Adrenal gland (tissue), 12 donors: ENCODE results near the gene ATP11A. TPM values are rescaled to one million over a fixed set of nuclear protein-coding genes. Genes with fewer than 3 reads are reported as not detected.
A peak's percentile ranks its signal among the peaks of the same experiment; 100 is the strongest.

ENCODE experiments used
- DNase-seq, 7 donors: peaks; one replicate each; pipeline ENCODE4 v3.0.0-alpha.2; 2019 to 2020
- H3K27ac ChIP-seq, 5 donors: fragments of 200-600 bp; sonication (generic) in 4 of 5; 1 replicate in 3 of 5; 2 replicates in 2 of 5; pipeline versions ENCODE4 v1.5.1 to v1.8.0; 2016 to 2020; ENCODE audit warnings: mild to moderate bottlenecking in 1 of 5
- H3K27me3 ChIP-seq: fragments of 200-600 bp; 2 replicates; pipeline ENCODE4 v1.8.0; 2021
- H3K36me3 ChIP-seq, 2 donors: fragments of 200-600 bp; replicated peaks in 1 of 2; 1 replicate in 1 of 2; 2 replicates in 1 of 2; pipeline versions ENCODE4 v1.5.1 to v1.8.0; 2018 to 2022
- H3K4me1 ChIP-seq, 2 donors: fragments of 200-600 bp; replicated peaks in 1 of 2; 1 replicate in 1 of 2; 2 replicates in 1 of 2; pipeline versions ENCODE4 v1.5.1 to v1.8.0; 2018 to 2021
- H3K4me3 ChIP-seq, 4 donors: fragments of 200-600 bp; sonication (generic) in 3 of 4; one replicate each; pipeline ENCODE4 v1.5.1; 2016 to 2018
- H3K9me3 ChIP-seq, 3 donors: fragments of 200-600 bp; sonication (generic) in 1 of 3; replicated peaks in 1 of 3; 1 replicate in 2 of 3; 2 replicates in 1 of 3; pipeline versions ENCODE4 v1.5.1 to v1.8.0; 2016 to 2021
- CTCF ChIP-seq, 6 experiments: fragments of 450-650 bp in 4 of 6; fragments of 200-600 bp in 2 of 6; sonication (generic) in 1 of 6; IDR thresholded peaks; 1 replicate in 5 of 6; 2 replicates in 1 of 6; pipeline versions ENCODE4 v1.5.1 to v1.8.0; 2016 to 2021; ENCODE audit warnings: antibody characterized with exemption in 6 of 6, mild to moderate bottlenecking in 2 of 6, moderate library complexity in 1 of 6
- POLR2A ChIP-seq, 2 donors: fragments of 450-650 bp; IDR thresholded peaks; one replicate each; pipeline ENCODE4 v1.6.1; 2017; ENCODE audit warnings: antibody characterized with exemption in 2 of 2, mild to moderate bottlenecking in 2 of 2, moderate library complexity in 1 of 2
- WGBS, 4 donors: extraction: QIAGEN DNeasy Blood & Tissue Kit in 2 of 4; methylation state at CpG; one replicate each; pipeline versions ENCODE4 v1.1.5 to v1.1.7; 2013 to 2017; 5-methylcytosine and 5-hydroxymethylcytosine counted together
- intact Hi-C, 2 donors: fragments of 100-400 bp; cut with DNase I; formaldehyde crosslinking; loops; one replicate each; pipeline versions ENCODE4 v1.14.1 to v1.15.0; 2022 to 2023
- polyA plus RNA-seq, 3 donors: library from polyadenylated mRNA; stranded (reverse); fragments of 200-250 nt in 2 of 3; fragments of 350-450 nt in 1 of 3; fragmentation: Illumina TruSeq in 1 of 3; extraction: RNeasy Lipid Tissue Mini Kit (QIAGEN cat#74804) in 1 of 3; gene quantifications; one replicate each; pipeline ENCODE4 v1.2.3, GENCODE V29; 2013 to 2014
- total RNA-seq, 9 donors: library from RNA; depleted of rRNA in 4 of 9; stranded (reverse); fragments of >200 nt in 4 of 9; fragments of 120-200 nt in 1 of 9; fragmentation: NEBNext Ultra II Directional in 1 of 9; extraction: Animal tissue kit (Norgen Biotek cat#: 25700) in 1 of 9; gene quantifications; one replicate each; pipeline versions ENCODE4 v1.1.0 to v1.2.4, GENCODE V29; 2013 to 2023
- donor health status: healthy with polysubstance abuse.
- donor health status: Bipolar disorder and iron deficiency.
- donor health status: DM: yes; HTN: yes; CAD: no.
- donor health status: DM: no; HTN: no; CAD: no.
- donor health status: DM: no; HTN: no; CAD: no.
- donor health status: DM: yes; HTN: yes; CAD: no.

Gene ATP11A
- total and polyA plus RNA-seq, 12 donors: 6.0 to 94.1 (median 29.8) TPM

DNA sequence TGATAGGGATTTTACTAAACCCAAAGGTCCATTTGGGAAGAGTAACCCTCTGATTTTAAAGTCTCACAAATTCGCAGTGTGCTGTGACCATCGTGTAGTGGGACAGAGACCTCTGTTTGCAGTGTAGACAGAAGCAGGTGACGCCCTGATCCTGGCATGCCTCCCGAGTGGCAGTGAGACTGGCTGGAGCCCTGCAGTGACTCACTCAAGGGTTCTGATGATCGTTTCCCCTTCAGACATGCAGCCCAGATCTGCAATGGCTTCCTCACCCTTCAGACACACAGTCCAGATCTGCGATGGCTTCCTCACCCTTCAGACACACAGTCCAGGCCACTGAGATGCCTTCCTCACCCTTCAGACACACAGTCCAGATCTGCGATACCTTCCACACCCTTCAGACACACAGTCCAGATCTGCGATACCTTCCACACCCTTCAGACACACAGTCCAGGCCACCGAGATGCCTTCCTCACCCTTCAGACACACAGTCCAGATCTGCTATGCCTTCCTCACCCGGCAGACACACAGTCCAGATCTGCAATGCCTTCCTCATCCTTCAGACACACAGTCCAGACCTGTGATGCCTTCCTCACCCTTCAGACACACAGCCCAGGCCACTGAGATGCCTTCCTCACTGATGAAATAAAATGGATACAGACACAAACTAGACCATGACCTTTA is 125.2 kb downstream of the ATP11A start:
- no peak overlapping the region for H3K4me3 ChIP-seq
- TF ChIP-seq POLR2A (IDR thresholded peaks at IDR 0.05) (no peak), CTCF (IDR thresholded peaks at IDR 0.05) (no peak)
- intact Hi-C loops: no loop called here
- H3K27me3 ChIP-seq: no peaks in the 10 kb centered on the region
- peak overlapping the region in 3 of 5 donors; percentile 2 to 70 (median 50) for H3K27ac ChIP-seq
- DNase-seq: peak; percentile 81 to 93 (median 88)
- WGBS, 4 donors: 50 to 67% (median 60%) methylated on average over 10 of the region's 10 CpGs
- H3K9me3 ChIP-seq: no peaks in the 10 kb centered on the region
- no peaks in the 10 kb centered on the region for H3K4me1 ChIP-seq
- H3K36me3 ChIP-seq: peaks cover 0 to 31% of the 10 kb centered on the region in 2 donors

- no peaks in the 10 kb centered on the region for H3K4me1 ChIP-seq
- TF ChIP-seq CTCF (IDR thresholded peaks at IDR 0.05) (no peak), POLR2A (IDR thresholded peaks at IDR 0.05) (no peak)
- H3K36me3 ChIP-seq: peaks cover 0 to 39% of the 10 kb centered on the region in 2 donors
- no peak overlapping the region for H3K4me3 ChIP-seq
- WGBS, 4 donors: 91 to 98% (median 95%) methylated on average over 13 of the region's 13 CpGs
- intact Hi-C loops: no loop called here
- no peaks in the 10 kb centered on the region for H3K27me3 ChIP-seq
- H3K27ac ChIP-seq: no peak overlapping the region
- no peaks in the 10 kb centered on the region for H3K9me3 ChIP-seq
- peak in 2 of 7 donors; percentile 10 to 37 for DNase-seq
Observed at GRCh38 chr13:112815871-112816270, 126.0 kb downstream of the ATP11A start.

DNA sequence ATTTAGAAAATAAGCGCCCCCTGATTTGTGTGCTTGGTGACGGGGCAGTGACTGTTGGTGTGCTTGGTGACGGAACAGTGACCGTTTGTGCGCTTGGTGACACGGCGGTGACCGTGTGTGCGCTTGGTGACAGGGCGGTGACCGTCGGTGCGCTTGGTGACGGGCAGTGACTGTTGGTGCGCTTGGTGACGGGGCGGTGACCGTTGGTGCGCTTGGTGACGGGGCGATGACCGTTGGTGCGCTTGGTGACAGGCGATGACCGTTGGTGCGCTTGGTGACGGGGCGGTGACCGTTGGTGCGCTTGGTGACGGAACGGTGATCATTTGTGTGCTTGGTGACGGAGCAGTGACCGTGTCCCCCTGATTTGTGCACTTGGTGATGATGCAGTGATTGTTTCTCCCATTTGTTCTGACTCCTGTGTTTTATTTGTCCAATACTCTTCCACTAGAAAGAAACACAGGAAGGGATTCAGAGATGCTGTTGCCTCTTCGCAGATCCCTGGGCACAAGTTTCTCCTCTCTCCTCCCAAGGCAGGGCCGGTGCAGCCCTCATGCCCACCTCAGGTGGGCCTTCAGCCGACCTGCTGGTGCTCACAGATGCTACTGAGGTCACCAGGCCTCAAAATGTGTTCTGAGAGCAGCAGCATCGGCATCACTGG is 128.3 kb downstream of the ATP11A start:
- TF ChIP-seq CTCF (IDR thresholded peaks at IDR 0.05) (no peak), POLR2A (IDR thresholded peaks at IDR 0.05) (no peak)
- intact Hi-C loops: no loop called here
- H3K4me3 ChIP-seq: no peak overlapping the region
- no peak overlapping the region for H3K27ac ChIP-seq
- peaks cover 0 to 46% of the 10 kb centered on the region in 2 donors for H3K36me3 ChIP-seq
- peak in 2 of 7 donors; percentile 7 to 24 for DNase-seq
- WGBS, 4 donors: 92 to 97% (median 96%) methylated on average over 38 of the region's 38 CpGs
- no peaks in the 10 kb centered on the region for H3K27me3 ChIP-seq
- H3K9me3 ChIP-seq: no peaks in the 10 kb centered on the region
- H3K4me1 ChIP-seq: no peaks in the 10 kb centered on the region

GRCh38 chr13:112818698-112819045 is 128.8 kb downstream of the ATP11A start:
- H3K4me3 ChIP-seq: no peak overlapping the region
- WGBS, 4 donors: 88 to 94% (median 91%) methylated on average over 5 to 7 of the region's 7 CpGs
- intact Hi-C loops: no loop called here
- H3K4me1 ChIP-seq: no peaks in the 10 kb centered on the region
- H3K36me3 ChIP-seq: peaks cover 0 to 49% of the 10 kb centered on the region in 2 donors
- no peaks in the 10 kb centered on the region for H3K9me3 ChIP-seq
- H3K27me3 ChIP-seq: no peaks in the 10 kb centered on the region
- peak in 1 of 7 donors; percentile 8 for DNase-seq
- TF ChIP-seq CTCF (IDR thresholded peaks at IDR 0.05) (no peak), POLR2A (IDR thresholded peaks at IDR 0.05) (no peak)
- no peak overlapping the region for H3K27ac ChIP-seq
